ENCODE data around the gene SPDYC. TPM values are rescaled to one million over a fixed set of nuclear protein-coding genes. Genes with fewer than 3 reads are reported as not detected.
A peak's percentile ranks its signal among the peaks of the same experiment; 100 is the strongest.

The SPDYC gene
- polyA plus RNA-seq, 3 donors: 0.64 TPM; not detected in 2

DNA sequence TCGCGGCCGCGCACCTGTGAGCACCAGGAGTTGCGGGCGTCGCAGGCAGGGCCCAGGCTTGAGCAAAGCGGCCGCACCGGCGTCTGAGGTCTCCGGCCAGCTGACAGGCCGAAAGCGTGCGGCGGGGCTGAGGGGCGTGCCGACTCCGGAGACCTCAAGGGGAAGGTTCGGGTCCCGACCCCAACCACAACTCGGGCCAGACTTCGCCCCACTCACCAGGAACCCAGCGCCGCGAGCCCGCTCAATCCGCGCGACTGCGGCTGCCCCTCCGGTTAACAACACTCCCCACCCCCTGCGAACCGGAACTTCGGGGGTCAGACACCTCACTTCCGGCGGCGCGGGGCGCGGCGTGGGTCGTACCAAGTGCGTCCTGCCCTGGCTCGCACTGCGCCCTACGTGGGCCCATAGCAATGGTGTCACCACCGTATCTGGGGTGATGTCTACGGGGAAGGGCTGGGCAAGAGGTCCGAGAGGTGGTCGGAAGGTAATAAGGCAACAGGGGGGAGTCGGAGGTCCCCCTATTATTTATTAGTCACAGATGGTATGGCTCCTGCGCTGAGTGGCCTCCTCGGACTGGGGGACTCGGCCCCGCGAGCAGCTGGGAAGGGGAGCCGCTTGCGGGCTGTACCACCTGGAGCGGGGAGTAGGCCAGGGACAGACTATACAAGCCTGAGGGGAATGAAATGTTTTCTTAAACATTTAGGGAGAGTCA lies 35.6 kb upstream of the SPDYC start, which contains the start of gene SYVN1:
Gene SYVN1 (minus strand): TSS at position 280 of the 712 bp plus-strand sequence. CDS start 918 bp downstream, outside the sequence.
- peaks cover 29% of the 10 kb centered on the region for H3K4me1 Mint-ChIP-seq
- Histone ChIP-seq H3K4me3 (replicated peaks in 1 of 3; ENCODE audit: low read depth in 2 of 3, low read length in 3 of 3) (peak within 1 kb of the TSS; percentile 51 to 98 (median 92)), H3K9ac (ENCODE audit: insufficient read depth, low read length, poor library complexity, severe bottlenecking) (peak within 1 kb of the TSS; percentile 99), H3K36me3 (replicated peaks in 1 of 2; ENCODE audit: control insufficient read depth in 1 of 2, insufficient read depth in 2 of 2, low read length in 2 of 2) (peaks cover 30 to 34% of the 10 kb centered on the region in 2 donors), H3K4me2 (replicated peaks; ENCODE audit: extremely low read depth, low read length, poor library complexity, severe bottlenecking) (peak within 1 kb of the TSS; percentile 95), H3K9me3 (replicated peaks in 1 of 2; ENCODE audit: control insufficient read depth in 1 of 2, insufficient read depth in 1 of 2, low read length in 2 of 2) (no peaks in the 10 kb centered on the region), H3K27me3 (ENCODE audit: control insufficient read depth in 2 of 2, insufficient read depth in 2 of 2, low read length in 2 of 2) (no peaks in the 10 kb centered on the region), H3K79me2 (ENCODE audit: insufficient read depth, low read length) (peaks cover 38% of the 10 kb centered on the region), H2AFZ (ENCODE audit: insufficient read depth, low read depth, low read length, poor library complexity, severe bottlenecking) (peak within 1 kb of the TSS; percentile 84), H3K27ac (ENCODE audit: low read depth in 1 of 2, low read length in 2 of 2) (peak within 1 kb of the TSS; percentile 99 to 100), H4K20me1 (ENCODE audit: insufficient read depth, low read length) (peaks cover 31% of the 10 kb centered on the region), H3K4me1 (ENCODE audit: control insufficient read depth in 1 of 2, insufficient read depth in 2 of 2, low read length in 2 of 2) (peaks cover 30 to 31% of the 10 kb centered on the region in 2 donors)
- intact Hi-C loops (cut with micrococcal nuclease): loop anchor here in 1 of 2 donors (2.0 kb wide), 2 partner anchors 16 to 18 kb away; partner anchors contain the start of gene ZNHIT2
- H3K27me3 Mint-ChIP-seq (ENCODE audit: low read depth in 3 of 3): peaks cover 0 to 2% (median 2%) of the 10 kb centered on the region in 3 donors
- H3K27ac Mint-ChIP-seq: peak within 1 kb of the TSS; percentile 99 to 100 (median 99)
- no peaks in the 10 kb centered on the region for H3K9me3 Mint-ChIP-seq
- under 1% methylated on average over 40 of the region's 60 CpGs for WGBS (ENCODE audit: insufficient coverage)
- peak within 1 kb of the TSS; percentile 92 to 99 for H3K4me3 Mint-ChIP-seq
- H3K36me3 Mint-ChIP-seq: peaks cover 26 to 46% of the 10 kb centered on the region in 2 donors
- TF ChIP-seq, protein P1, sequence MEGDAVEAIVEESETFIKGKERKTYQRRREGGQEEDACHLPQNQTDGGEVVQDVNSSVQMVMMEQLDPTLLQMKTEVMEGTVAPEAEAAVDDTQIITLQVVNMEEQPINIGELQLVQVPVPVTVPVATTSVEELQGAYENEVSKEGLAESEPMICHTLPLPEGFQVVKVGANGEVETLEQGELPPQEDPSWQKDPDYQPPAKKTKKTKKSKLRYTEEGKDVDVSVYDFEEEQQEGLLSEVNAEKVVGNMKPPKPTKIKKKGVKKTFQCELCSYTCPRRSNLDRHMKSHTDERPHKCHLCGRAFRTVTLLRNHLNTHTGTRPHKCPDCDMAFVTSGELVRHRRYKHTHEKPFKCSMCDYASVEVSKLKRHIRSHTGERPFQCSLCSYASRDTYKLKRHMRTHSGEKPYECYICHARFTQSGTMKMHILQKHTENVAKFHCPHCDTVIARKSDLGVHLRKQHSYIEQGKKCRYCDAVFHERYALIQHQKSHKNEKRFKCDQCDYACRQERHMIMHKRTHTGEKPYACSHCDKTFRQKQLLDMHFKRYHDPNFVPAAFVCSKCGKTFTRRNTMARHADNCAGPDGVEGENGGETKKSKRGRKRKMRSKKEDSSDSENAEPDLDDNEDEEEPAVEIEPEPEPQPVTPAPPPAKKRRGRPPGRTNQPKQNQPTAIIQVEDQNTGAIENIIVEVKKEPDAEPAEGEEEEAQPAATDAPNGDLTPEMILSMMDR (IDR thresholded peaks at IDR 0.05): no peak
- DNase-seq: peak; percentile 84 to 89 (median 88)

DNA sequence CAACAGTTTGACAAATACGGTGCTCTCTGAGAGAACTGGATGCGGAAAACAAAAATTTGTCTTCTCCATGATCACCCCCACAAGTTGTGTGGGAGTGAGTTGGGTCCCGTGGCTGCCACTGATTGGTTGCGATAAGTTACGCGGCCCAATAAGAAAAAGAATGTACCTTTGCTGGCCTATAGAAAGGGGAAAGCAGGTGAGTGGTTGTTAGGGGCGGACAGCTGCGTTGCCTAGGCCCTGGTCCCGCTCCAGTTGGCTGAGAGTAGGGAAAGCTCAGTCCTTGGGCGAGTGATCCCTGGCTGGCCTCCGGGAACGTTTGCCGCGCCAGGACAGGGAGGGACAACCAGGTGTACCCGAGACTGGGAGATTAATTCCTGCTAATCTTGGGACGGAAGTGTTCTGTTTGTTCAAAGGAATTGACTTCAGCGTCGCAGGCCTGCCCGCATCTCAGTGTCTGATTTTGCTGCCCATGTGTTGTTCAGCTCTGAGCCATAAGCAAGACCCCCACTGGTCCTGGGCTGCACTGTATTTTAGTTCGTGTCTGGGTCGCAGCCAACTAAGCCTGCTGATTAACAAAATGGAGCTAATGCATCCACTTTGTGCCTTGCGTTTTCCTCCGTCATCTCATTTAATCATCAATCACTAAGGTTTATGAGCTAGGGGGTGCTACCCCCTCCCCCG lies 34.9 kb upstream of the SPDYC start:
- peaks cover 24% of the 10 kb centered on the region for H4K20me1 ChIP-seq (ENCODE audit: insufficient read depth, low read length)
- Mint-ChIP-seq H3K36me3 (peaks cover 21 to 39% of the 10 kb centered on the region in 2 donors), H3K9me3 (no peaks in the 10 kb centered on the region), H3K27me3 (ENCODE audit: low read depth in 3 of 3) (peaks cover 0 to 2% (median 2%) of the 10 kb centered on the region in 3 donors), H3K4me1 (peaks cover 29% of the 10 kb centered on the region), H3K4me3 (peak overlapping the region; percentile 92 to 99), H3K27ac (peak overlapping the region; percentile 99 to 100 (median 99))
- H3K4me3 ChIP-seq (replicated peaks in 1 of 3; ENCODE audit: low read depth in 2 of 3, low read length in 3 of 3): peak overlapping the region; percentile 51 to 98 (median 92)
- peak overlapping the region; percentile 84 for H2AFZ ChIP-seq (ENCODE audit: insufficient read depth, low read depth, low read length, poor library complexity, severe bottlenecking)
- H3K36me3 ChIP-seq (replicated peaks in 1 of 2; ENCODE audit: control insufficient read depth in 1 of 2, insufficient read depth in 2 of 2, low read length in 2 of 2): peaks cover 23 to 27% of the 10 kb centered on the region in 2 donors
- H3K4me1 ChIP-seq (ENCODE audit: control insufficient read depth in 1 of 2, insufficient read depth in 2 of 2, low read length in 2 of 2): peaks cover 30 to 31% of the 10 kb centered on the region in 2 donors
- 4% methylated on average over 22 of the region's 24 CpGs for WGBS (ENCODE audit: insufficient coverage)
- TF ChIP-seq, protein P1 (IDR thresholded peaks at IDR 0.05): no peak
- no peaks in the 10 kb centered on the region for H3K27me3 ChIP-seq (ENCODE audit: control insufficient read depth in 2 of 2, insufficient read depth in 2 of 2, low read length in 2 of 2)
- DNase-seq: peak; percentile 90 to 93 (median 90)
- intact Hi-C loops (cut with micrococcal nuclease): loop anchor here in 1 of 2 donors (2.0 kb wide), 2 partner anchors 16 to 18 kb away; partner anchors contain the start of gene ZNHIT2
- peak overlapping the region; percentile 99 to 100 for H3K27ac ChIP-seq (ENCODE audit: low read depth in 1 of 2, low read length in 2 of 2)
- H3K79me2 ChIP-seq (ENCODE audit: insufficient read depth, low read length): peaks cover 38% of the 10 kb centered on the region
- H3K9me3 ChIP-seq (replicated peaks in 1 of 2; ENCODE audit: control insufficient read depth in 1 of 2, insufficient read depth in 1 of 2, low read length in 2 of 2): no peaks in the 10 kb centered on the region
- peak overlapping the region; percentile 95 for H3K4me2 ChIP-seq (replicated peaks; ENCODE audit: extremely low read depth, low read length, poor library complexity, severe bottlenecking)
- peak overlapping the region; percentile 99 for H3K9ac ChIP-seq (ENCODE audit: insufficient read depth, low read length, poor library complexity, severe bottlenecking)
